Spleen (tissue), 11 donors: ENCODE results near the gene CDK2. TPM values are rescaled to one million over a fixed set of nuclear protein-coding genes. Genes with fewer than 3 reads are reported as not detected.

Experiments
- DNase-seq: peaks from one replicate; pipeline ENCODE4 v3.0.0-alpha.2; 2020
- H3K27ac ChIP-seq, 8 donors: fragments of 200-600 bp; sonication (generic) in 7 of 8; 1 replicate in 4 of 8; 2 replicates in 4 of 8; pipeline versions ENCODE4 v1.5.0 to v1.8.0; 2016 to 2021; ENCODE audit warnings: inconsistent platforms in 4 of 8, mild to moderate bottlenecking in 4 of 8, moderate library complexity in 1 of 8
- H3K27me3 ChIP-seq, 7 donors: fragments of 200-600 bp; sonication (generic) in 6 of 7; replicated peaks in 1 of 7; 1 replicate in 4 of 7; 2 replicates in 3 of 7; pipeline versions ENCODE4 v1.5.0 to v1.8.0; 2016 to 2021; ENCODE audit warnings: inconsistent platforms in 3 of 7, mild to moderate bottlenecking in 1 of 7
- H3K36me3 ChIP-seq, 6 donors: fragments of 200-600 bp; sonication (generic) in 5 of 6; 1 replicate in 4 of 6; 2 replicates in 2 of 6; pipeline versions ENCODE4 v1.5.0 to v1.8.0; 2016 to 2021; ENCODE audit warnings: inconsistent platforms in 2 of 6
- H3K4me1 ChIP-seq, 6 donors: fragments of 200-600 bp; sonication (generic) in 5 of 6; 1 replicate in 3 of 6; 2 replicates in 3 of 6; pipeline versions ENCODE4 v1.5.0 to v1.8.0; 2016 to 2021; ENCODE audit warnings: inconsistent platforms in 3 of 6
- H3K4me3 ChIP-seq, 8 donors: fragments of 200-600 bp; sonication (generic) in 7 of 8; 1 replicate in 4 of 8; 2 replicates in 4 of 8; pipeline versions ENCODE4 v1.5.0 to v1.8.0; 2016 to 2021; ENCODE audit warnings: inconsistent platforms in 4 of 8, mild to moderate bottlenecking in 4 of 8, moderate library complexity in 2 of 8
- H3K9me3 ChIP-seq, 8 donors: fragments of 200-600 bp; sonication (generic) in 7 of 8; 1 replicate in 4 of 8; 2 replicates in 4 of 8; pipeline versions ENCODE4 v1.5.0 to v1.8.0; 2016 to 2021; ENCODE audit warnings: inconsistent platforms in 4 of 8
- POLR2A ChIP-seq, 3 donors: fragments of 450-650 bp; IDR thresholded peaks; one replicate each; pipeline ENCODE4 v1.5.1; 2017; ENCODE audit warnings: antibody characterized with exemption in 3 of 3, mild to moderate bottlenecking in 1 of 3
- POLR2AphosphoS5 ChIP-seq, 3 donors: sonication (generic); formaldehyde crosslinking; IDR thresholded peaks; one replicate each; pipeline ENCODE4 v1.5.1; 2017; ENCODE audit warnings: antibody characterized with exemption in 3 of 3
- WGBS, 5 donors: extraction: QIAGEN DNeasy Blood & Tissue Kit in 3 of 5; methylation state at CpG; one replicate each; pipeline versions ENCODE4 v1.1.5 to v1.1.7; 2013 to 2018; 5-methylcytosine and 5-hydroxymethylcytosine counted together
- intact Hi-C: fragments of 100-400 bp; cut with DNase I; formaldehyde crosslinking; loops from one replicate; pipeline ENCODE4 v1.15.0; 2023; ENCODE audit warnings: low total_unique reads
- polyA plus RNA-seq, 3 donors: library from polyadenylated mRNA; stranded (reverse); fragments of 200-250 nt; gene quantifications; one replicate each; pipeline ENCODE4 v1.2.1, GENCODE V29; 2013
- total RNA-seq, 7 donors: library from RNA; depleted of rRNA in 3 of 7; stranded (reverse); fragments of >200 nt in 3 of 7; fragmentation: NEBNext Ultra II Directional in 4 of 7; extraction: Animal tissue kit (Norgen Biotek cat#: 25700) in 4 of 7; gene quantifications; one replicate each; pipeline versions ENCODE4 v1.1.0 to v1.2.1, GENCODE V29; 2016 to 2021
- TF ChIP-seq, protein P1 (sequence below), 11 experiments: fragments of 200-600 bp in 7 of 11; fragments of 450-650 bp in 4 of 11; sonication (generic) in 4 of 11; IDR thresholded peaks in 8 of 11; conservative IDR thresholded peaks in 3 of 11; 1 replicate in 7 of 11; 2 replicates in 4 of 11; pipeline versions ENCODE4 v1.4.0 to v1.8.0; 2016 to 2021; ENCODE audit warnings: antibody characterized with exemption in 11 of 11, inconsistent platforms in 4 of 11, mild to moderate bottlenecking in 1 of 11
- donor health status: healthy with polysubstance abuse.
- donor health status: DM: no; HTN: no; CAD: no; lungs with moderate emphysema.
- donor health status: DM: no; HTN: no; CAD: no.
- donor health status: Bipolar disorder and iron deficiency.
- donor health status: healthy.
- donor health status: DM: no; HTN: no; CAD: no.
- donor health status: DM: yes; HTN: yes; CAD: no.

The CDK2 gene
- total and polyA plus RNA-seq, 10 donors: 11.9 to 46.6 (median 26.5) TPM

- 85 to 96% (median 88%) methylated on average over 3 of the region's 3 CpGs for WGBS, 5 donors
- TF ChIP-seq, protein P1, sequence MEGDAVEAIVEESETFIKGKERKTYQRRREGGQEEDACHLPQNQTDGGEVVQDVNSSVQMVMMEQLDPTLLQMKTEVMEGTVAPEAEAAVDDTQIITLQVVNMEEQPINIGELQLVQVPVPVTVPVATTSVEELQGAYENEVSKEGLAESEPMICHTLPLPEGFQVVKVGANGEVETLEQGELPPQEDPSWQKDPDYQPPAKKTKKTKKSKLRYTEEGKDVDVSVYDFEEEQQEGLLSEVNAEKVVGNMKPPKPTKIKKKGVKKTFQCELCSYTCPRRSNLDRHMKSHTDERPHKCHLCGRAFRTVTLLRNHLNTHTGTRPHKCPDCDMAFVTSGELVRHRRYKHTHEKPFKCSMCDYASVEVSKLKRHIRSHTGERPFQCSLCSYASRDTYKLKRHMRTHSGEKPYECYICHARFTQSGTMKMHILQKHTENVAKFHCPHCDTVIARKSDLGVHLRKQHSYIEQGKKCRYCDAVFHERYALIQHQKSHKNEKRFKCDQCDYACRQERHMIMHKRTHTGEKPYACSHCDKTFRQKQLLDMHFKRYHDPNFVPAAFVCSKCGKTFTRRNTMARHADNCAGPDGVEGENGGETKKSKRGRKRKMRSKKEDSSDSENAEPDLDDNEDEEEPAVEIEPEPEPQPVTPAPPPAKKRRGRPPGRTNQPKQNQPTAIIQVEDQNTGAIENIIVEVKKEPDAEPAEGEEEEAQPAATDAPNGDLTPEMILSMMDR (IDR thresholded peaks at IDR 0.05 in 8 of 11, conservative IDR thresholded peaks at IDR 0.05 in 3 of 11): no peak
- TF ChIP-seq POLR2AphosphoS5 (IDR thresholded peaks at IDR 0.05): no peak
- no peak for TF ChIP-seq POLR2A (IDR thresholded peaks at IDR 0.05)
- DNase-seq: no peak
- Histone ChIP-seq H3K4me3 (no peak overlapping the region), H3K36me3 (peaks cover 7 to 95% (median 85%) of the 10 kb centered on the region in 6 donors), H3K27ac (no peak overlapping the region), H3K9me3 (no peaks in the 10 kb centered on the region), H3K4me1 (peaks cover 0 to 8% (median 2%) of the 10 kb centered on the region in 6 donors), H3K27me3 (no peaks in the 10 kb centered on the region)
- intact Hi-C loops: no loop called here
These were observed 24.5 kb downstream of the CDK2 start for GRCh38 chr12:55991110-55991509.

DNA sequence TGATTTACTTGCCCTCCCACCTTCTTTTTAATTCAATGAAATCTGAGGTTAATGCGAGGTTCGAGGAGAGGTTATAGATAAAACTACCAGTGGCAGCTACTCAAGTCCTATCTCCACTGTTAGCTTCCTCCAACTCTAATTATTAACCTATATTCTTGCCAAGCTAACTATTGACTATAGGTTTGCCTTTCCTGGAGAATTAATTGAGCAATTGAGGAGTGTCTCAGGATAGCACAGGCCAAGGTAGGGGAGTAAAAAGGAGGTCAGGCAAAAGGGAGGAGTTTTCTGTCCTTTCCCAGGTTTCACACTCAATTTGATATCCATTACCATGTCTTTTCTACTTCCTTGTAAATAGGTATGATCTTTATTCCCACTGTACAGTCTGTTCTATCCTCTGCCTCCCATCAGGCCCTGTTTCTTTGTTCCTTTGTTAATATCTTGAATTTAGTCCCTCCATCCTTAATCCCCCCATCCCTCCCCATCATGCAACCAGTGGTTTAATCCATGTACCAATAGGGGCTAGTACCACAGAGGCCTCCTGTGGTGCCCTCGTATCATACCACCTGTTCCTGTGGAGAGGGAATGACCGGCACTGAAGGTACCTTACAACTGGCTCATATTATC is 26.7 kb downstream of the CDK2 start:
- peaks cover 7 to 73% (median 64%) of the 10 kb centered on the region in 6 donors for H3K36me3 ChIP-seq
- H3K4me3 ChIP-seq: no peak overlapping the region
- DNase-seq: no peak
- H3K27me3 ChIP-seq: no peaks in the 10 kb centered on the region
- peaks cover 0 to 30% (median 21%) of the 10 kb centered on the region in 6 donors for H3K4me1 ChIP-seq
- peak overlapping the region in 1 of 8 donors; percentile 10 for H3K27ac ChIP-seq
- 82 to 97% (median 87%) methylated on average over 4 of the region's 4 CpGs for WGBS, 5 donors
- TF ChIP-seq POLR2AphosphoS5 (IDR thresholded peaks at IDR 0.05) (no peak), POLR2A (IDR thresholded peaks at IDR 0.05) (no peak)
- TF ChIP-seq, protein P1 (IDR thresholded peaks at IDR 0.05 in 8 of 11, conservative IDR thresholded peaks at IDR 0.05 in 3 of 11): no peak
- no peaks in the 10 kb centered on the region for H3K9me3 ChIP-seq
- intact Hi-C loops: no loop called here

GRCh38 chr12:55995366-55995765 is 28.7 kb downstream of the CDK2 start:
- Histone ChIP-seq H3K27ac (peak overlapping the region in 1 of 8 donors; percentile 88), H3K27me3 (no peaks in the 10 kb centered on the region), H3K4me1 (peaks cover 0 to 35% (median 23%) of the 10 kb centered on the region in 6 donors), H3K4me3 (no peak overlapping the region), H3K36me3 (peaks cover 7 to 62% (median 46%) of the 10 kb centered on the region in 6 donors), H3K9me3 (no peaks in the 10 kb centered on the region)
- intact Hi-C loops: loop anchor here (5.0 kb wide), 1 partner anchor 47 kb away; the partner anchor contains the start of gene RPS26
- TF ChIP-seq POLR2AphosphoS5 (IDR thresholded peaks at IDR 0.05): no peak
- TF ChIP-seq POLR2A (IDR thresholded peaks at IDR 0.05): no peak
- TF ChIP-seq, protein P1 (IDR thresholded peaks at IDR 0.05 in 8 of 11, conservative IDR thresholded peaks at IDR 0.05 in 3 of 11): no peak
- WGBS, 5 donors: 81 to 91% (median 86%) methylated on average over 8 of the region's 8 CpGs
- no peak for DNase-seq

GRCh38 chr12:55996201-55996714 is 29.6 kb downstream of the CDK2 start:
- H3K4me1 ChIP-seq: peaks cover 0 to 35% (median 23%) of the 10 kb centered on the region in 6 donors
- peaks cover 0 to 55% (median 37%) of the 10 kb centered on the region in 6 donors for H3K36me3 ChIP-seq
- no peaks in the 10 kb centered on the region for H3K27me3 ChIP-seq
- H3K4me3 ChIP-seq: peak overlapping the region; percentile 28 to 78 (median 52)
- peak overlapping the region in 7 of 8 donors; percentile 65 to 88 (median 85) for H3K27ac ChIP-seq
- intact Hi-C loops: loop anchor here (5.0 kb wide), 1 partner anchor 46 kb away; the partner anchor contains the start of gene RPS26
- DNase-seq: peak; percentile 79
- 25 to 33% (median 29%) methylated on average over 14 of the region's 14 CpGs for WGBS, 5 donors
- no peaks in the 10 kb centered on the region for H3K9me3 ChIP-seq
- TF ChIP-seq, protein P1 (IDR thresholded peaks at IDR 0.05 in 8 of 11, conservative IDR thresholded peaks at IDR 0.05 in 3 of 11): peak; percentile 60 to 90 (median 82)
- TF ChIP-seq POLR2AphosphoS5 (IDR thresholded peaks at IDR 0.05) (no peak), POLR2A (IDR thresholded peaks at IDR 0.05) (no peak)
